Kidney tubule cell (primary cell): ENCODE measurements around the gene RAB39B.

Source experiments
- DNase-seq: peaks from one replicate; pipeline ENCODE4 v3.0.0-alpha.2; 2018; ENCODE audit warnings: low spot score

RAB39B gene

DNA sequence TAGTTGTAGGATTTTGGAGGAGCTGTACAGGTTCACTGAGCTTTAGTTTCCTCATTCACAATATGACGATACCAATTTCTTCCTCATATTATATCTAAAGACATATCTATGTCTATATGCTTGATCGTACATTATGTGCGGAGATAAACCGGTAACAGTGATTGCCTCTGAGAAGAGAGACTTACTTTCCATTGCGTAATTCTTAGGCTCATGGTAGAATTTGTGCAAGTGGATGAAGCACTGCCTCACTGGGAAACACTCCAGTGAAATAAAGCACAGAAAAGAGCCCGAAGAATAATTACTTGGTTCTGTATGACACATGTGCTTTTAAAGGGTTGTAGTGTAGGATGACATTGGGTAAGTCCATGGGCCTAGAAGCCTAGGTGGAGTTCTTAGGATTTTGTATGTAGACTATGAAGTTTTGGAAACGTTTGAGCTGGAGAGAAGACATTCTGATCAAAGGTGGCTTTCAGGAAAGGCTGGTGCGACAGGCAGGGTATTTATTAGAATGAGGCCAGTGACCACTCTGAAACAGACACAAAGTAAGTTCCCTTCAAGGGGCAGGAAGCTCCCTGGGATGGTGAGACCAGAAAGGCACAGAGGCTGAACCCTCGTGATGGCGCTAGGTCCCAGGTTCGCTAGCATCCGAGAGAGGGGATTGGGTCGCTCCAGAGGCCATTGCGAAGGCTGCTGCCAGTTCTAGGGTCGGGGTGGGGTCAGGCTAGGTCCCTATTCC, 48.7 kb downstream of the RAB39B start:
- no peak for DNase-seq

DNA sequence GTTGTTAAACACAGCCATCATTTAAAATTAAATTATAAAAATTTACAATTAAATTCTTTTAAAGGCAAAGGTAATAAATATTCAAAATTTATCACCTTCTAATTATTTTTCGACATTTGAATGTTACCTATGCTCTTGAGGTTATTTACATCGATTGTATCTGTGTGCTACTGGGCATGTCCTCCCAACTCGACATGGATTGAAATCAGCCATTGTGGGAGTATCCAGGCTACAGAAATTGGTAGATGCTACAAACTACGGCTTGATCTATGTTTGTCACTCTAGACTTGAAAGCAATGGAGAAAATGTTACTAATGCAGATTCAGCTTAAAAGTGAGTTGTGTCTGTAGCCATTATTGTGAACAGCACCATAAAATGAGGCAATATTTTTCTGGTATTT, 50.6 kb downstream of the RAB39B start:
- no peak for DNase-seq

DNA sequence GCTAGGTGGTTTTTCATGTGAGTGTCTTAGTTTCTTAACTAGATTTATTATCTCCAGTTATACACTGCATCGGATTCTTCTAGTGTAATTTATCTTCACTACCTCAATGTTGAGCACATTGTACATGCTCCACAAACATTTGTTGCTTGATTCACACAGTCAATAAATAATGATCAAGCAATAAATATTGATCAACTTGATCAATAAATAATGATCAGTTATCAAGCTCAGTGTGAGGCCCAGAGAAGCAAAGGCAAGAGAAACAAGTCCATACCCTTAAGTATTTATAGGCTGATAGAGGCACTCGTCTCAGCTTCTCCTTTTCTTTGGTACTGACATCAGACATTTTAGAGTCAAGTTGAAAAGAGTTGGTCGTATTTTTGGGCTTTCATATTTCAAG, 53.1 kb downstream of the RAB39B start:
- no peak for DNase-seq
